PFSK-1 (cell line): ENCODE results near the gene ALS2CL.

Source experiments
- FOXP2 ChIP-seq: optimal IDR thresholded peaks from 2 replicates; pipeline ENCODE3; 2011; ENCODE audit warnings: borderline replicate concordance, control low read depth, inconsistent platforms; ENCODE audit not compliant: insufficient read depth; ENCODE audit errors: extremely low read length, extremely low read depth
- POLR2AphosphoS5 ChIP-seq: IDR thresholded peaks from 2 replicates; pipeline ENCODE4 v1.6.1; 2012; ENCODE audit warnings: low read depth, mild to moderate bottlenecking, control low read depth, low read length, moderate library complexity
- REST ChIP-seq, 2 experiments: IDR thresholded peaks; 2 replicates each; pipeline versions ENCODE4 v1.6.1 to v1.8.0; 2011 to 2012; ENCODE audit warnings: low read depth in 2 of 2, low read length in 2 of 2, control low read depth in 1 of 2, inconsistent platforms in 1 of 2, mild to moderate bottlenecking in 1 of 2, moderate library complexity in 1 of 2; ENCODE audit not compliant: insufficient read depth in 1 of 2
- SIN3A ChIP-seq: IDR thresholded peaks from 2 replicates; pipeline ENCODE4 v1.6.1; 2012; ENCODE audit warnings: mild to moderate bottlenecking, low read length, moderate library complexity, borderline replicate concordance; ENCODE audit not compliant: insufficient read depth
- TAF1 ChIP-seq: IDR thresholded peaks from 2 replicates; pipeline ENCODE4 v1.6.1; 2012; ENCODE audit warnings: low read length, control low read depth, borderline replicate concordance; ENCODE audit not compliant: insufficient read depth

The ALS2CL gene

GRCh38 chr3:46712191-46713049 is 18.9 kb upstream of the ALS2CL start:
- TF ChIP-seq FOXP2 (no peak), POLR2AphosphoS5 (no peak), SIN3A (no peak), REST (IDR thresholded peaks at IDR 0.05; ENCODE audit: insufficient read depth in 1 of 2, low read depth in 2 of 2, low read length in 2 of 2) (no peak), TAF1 (no peak)

GRCh38 chr3:46711760-46712159 is 18.3 kb upstream of the ALS2CL start:
- TF ChIP-seq POLR2AphosphoS5 (no peak), TAF1 (no peak), REST (IDR thresholded peaks at IDR 0.05; ENCODE audit: insufficient read depth in 1 of 2, low read depth in 2 of 2, low read length in 2 of 2) (no peak), FOXP2 (no peak), SIN3A (no peak)

GRCh38 chr3:46711305-46711704 is 17.8 kb upstream of the ALS2CL start:
- TF ChIP-seq REST (IDR thresholded peaks at IDR 0.05; ENCODE audit: insufficient read depth in 1 of 2, low read depth in 2 of 2, low read length in 2 of 2) (no peak), FOXP2 (no peak), POLR2AphosphoS5 (no peak), SIN3A (no peak), TAF1 (no peak)

GRCh38 chr3:46710671-46711295 is 17.3 kb upstream of the ALS2CL start:
- TF ChIP-seq POLR2AphosphoS5 (no peak), TAF1 (no peak), SIN3A (no peak), FOXP2 (no peak), REST (IDR thresholded peaks at IDR 0.05; ENCODE audit: insufficient read depth in 1 of 2, low read depth in 2 of 2, low read length in 2 of 2) (no peak)

GRCh38 chr3:46710229-46710628 is 16.8 kb upstream of the ALS2CL start:
- no peak for TF ChIP-seq REST (IDR thresholded peaks at IDR 0.05; ENCODE audit: insufficient read depth in 1 of 2, low read depth in 2 of 2, low read length in 2 of 2)
